ENCODE data around the gene MRTFA. TPM values are rescaled to one million over a fixed set of nuclear protein-coding genes. Genes with fewer than 3 reads are reported as not detected.
A peak's percentile ranks its signal among the peaks of the same experiment; 100 is the strongest.

MRTFA gene
- total RNA-seq, 1 donor from 2014 or later, result 105 TPM

DNA sequence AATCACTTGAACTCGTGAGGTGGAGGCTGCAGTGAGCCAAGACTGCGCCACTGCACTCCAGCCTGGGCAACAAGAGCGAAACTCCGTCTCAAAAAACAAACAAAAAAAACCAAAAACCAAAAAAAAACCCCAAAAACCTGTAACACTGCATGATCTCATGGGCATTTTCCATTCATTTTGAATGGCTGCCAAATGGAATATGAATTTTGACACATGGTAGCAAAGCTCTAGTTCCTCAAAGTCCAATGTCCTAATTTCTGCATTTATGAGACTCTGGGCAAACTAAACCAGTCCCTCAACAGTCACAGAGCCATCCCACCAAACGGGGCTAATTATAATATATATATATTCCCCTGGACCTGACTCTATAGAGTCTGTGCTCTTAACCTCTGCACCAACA is 204.4 kb downstream of the MRTFA start:
- DNase-seq (ENCODE audit: low spot score in 2 of 2, unreplicated experiment in 2 of 2), result no peak
- Mint-ChIP-seq H3K4me1 (peaks cover 9% of the 10 kb centered on the region), H3K9me3 (no peaks in the 10 kb centered on the region), H3K4me3 (no peak overlapping the region), H3K27me3 (ENCODE audit: low read depth) (no peaks in the 10 kb centered on the region), H3K36me3 (peaks cover 24% of the 10 kb centered on the region), H3K27ac (no peak overlapping the region)
- TF ChIP-seq, protein P1, sequence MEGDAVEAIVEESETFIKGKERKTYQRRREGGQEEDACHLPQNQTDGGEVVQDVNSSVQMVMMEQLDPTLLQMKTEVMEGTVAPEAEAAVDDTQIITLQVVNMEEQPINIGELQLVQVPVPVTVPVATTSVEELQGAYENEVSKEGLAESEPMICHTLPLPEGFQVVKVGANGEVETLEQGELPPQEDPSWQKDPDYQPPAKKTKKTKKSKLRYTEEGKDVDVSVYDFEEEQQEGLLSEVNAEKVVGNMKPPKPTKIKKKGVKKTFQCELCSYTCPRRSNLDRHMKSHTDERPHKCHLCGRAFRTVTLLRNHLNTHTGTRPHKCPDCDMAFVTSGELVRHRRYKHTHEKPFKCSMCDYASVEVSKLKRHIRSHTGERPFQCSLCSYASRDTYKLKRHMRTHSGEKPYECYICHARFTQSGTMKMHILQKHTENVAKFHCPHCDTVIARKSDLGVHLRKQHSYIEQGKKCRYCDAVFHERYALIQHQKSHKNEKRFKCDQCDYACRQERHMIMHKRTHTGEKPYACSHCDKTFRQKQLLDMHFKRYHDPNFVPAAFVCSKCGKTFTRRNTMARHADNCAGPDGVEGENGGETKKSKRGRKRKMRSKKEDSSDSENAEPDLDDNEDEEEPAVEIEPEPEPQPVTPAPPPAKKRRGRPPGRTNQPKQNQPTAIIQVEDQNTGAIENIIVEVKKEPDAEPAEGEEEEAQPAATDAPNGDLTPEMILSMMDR (IDR thresholded peaks at IDR 0.05; ENCODE audit: unreplicated experiment), result no peak

DNA sequence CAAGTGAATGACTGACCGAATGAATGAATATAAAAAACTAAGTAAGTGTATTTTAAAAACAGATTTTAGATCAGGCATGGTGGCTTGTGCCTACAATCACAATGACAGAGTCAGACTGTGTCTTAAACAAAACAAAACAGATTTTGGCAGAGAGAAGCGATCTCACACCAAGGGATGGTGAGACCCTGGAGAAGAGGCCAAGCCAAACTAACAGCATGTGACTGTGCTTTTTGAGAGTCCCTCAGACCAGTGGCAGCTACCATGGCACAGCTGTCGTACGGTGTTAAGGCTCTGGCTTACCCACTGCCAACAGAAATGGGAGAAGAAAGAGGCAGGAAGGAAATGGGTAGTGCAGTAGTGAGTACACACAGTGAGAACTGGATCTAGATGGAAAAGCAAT is 205.5 kb downstream of the MRTFA start:
- Mint-ChIP-seq H3K4me1 (no peaks in the 10 kb centered on the region), H3K36me3 (peaks cover 30% of the 10 kb centered on the region), H3K27me3 (ENCODE audit: low read depth) (no peaks in the 10 kb centered on the region), H3K27ac (no peak overlapping the region), H3K9me3 (no peaks in the 10 kb centered on the region), H3K4me3 (no peak overlapping the region)
- TF ChIP-seq, protein P1 (IDR thresholded peaks at IDR 0.05; ENCODE audit: unreplicated experiment), result no peak
- no peak for DNase-seq (ENCODE audit: low spot score in 2 of 2, unreplicated experiment in 2 of 2)

DNA sequence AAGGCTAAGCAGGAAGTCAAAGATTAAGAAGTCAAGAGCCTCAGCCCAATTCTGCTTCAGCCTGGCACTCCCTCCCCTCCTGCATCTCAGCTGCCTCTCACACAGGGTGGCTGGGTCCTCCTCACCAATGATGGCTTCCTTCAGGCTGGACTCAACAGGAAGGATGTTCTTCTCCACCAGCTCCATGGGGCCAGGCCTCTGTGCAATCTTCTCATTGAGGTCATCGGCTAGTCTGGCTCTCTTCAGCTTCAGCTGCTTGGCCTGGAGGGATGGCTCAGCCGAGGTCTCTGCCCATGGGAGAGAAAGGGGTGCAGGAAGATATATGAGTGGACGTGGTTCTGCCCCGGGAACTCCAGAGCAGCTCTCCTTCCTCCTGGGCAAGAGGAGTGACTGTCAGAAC is 207.0 kb downstream of the MRTFA start:
- TF ChIP-seq, protein P1 (IDR thresholded peaks at IDR 0.05; ENCODE audit: unreplicated experiment), result no peak

DNA sequence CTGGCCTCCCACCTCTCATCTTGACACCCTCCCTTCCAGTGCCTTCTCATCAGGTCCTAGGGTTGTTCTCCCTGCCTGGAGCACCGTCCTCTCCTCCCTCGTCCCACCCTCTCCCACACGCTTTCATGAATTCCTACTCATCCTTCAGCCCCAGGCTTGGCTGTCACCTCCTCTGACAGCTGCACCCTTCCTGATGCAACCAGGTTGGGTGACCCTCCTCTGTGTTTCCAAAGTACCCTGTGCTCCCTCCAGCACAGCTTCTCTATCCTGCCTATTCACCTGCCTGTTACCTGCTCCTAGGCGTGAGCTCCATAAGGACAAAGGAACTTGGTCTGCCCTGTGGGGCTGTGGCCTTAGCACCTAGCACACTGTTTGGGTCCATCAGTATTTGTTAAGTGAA is 207.7 kb downstream of the MRTFA start:
- TF ChIP-seq, protein P1 (IDR thresholded peaks at IDR 0.05; ENCODE audit: unreplicated experiment), result no peak
- Mint-ChIP-seq H3K4me3 (no peak overlapping the region), H3K27me3 (ENCODE audit: low read depth) (no peaks in the 10 kb centered on the region), H3K9me3 (no peaks in the 10 kb centered on the region), H3K27ac (peak overlapping the region; percentile 73), H3K4me1 (no peaks in the 10 kb centered on the region), H3K36me3 (peaks cover 28% of the 10 kb centered on the region)
- DNase-seq (ENCODE audit: low spot score in 2 of 2, unreplicated experiment in 2 of 2), result no peak

More for the DNA sequence above, 207.0 kb downstream of the MRTFA start:
- no peaks in the 10 kb centered on the region for H3K4me1 Mint-ChIP-seq
- DNase-seq (ENCODE audit: low spot score in 2 of 2, unreplicated experiment in 2 of 2), result no peak
- peaks cover 30% of the 10 kb centered on the region for H3K36me3 Mint-ChIP-seq
- H3K27ac Mint-ChIP-seq, result no peak overlapping the region
- H3K4me3 Mint-ChIP-seq, result no peak overlapping the region
- no peaks in the 10 kb centered on the region for H3K9me3 Mint-ChIP-seq
- no peaks in the 10 kb centered on the region for H3K27me3 Mint-ChIP-seq (ENCODE audit: low read depth)

DNA sequence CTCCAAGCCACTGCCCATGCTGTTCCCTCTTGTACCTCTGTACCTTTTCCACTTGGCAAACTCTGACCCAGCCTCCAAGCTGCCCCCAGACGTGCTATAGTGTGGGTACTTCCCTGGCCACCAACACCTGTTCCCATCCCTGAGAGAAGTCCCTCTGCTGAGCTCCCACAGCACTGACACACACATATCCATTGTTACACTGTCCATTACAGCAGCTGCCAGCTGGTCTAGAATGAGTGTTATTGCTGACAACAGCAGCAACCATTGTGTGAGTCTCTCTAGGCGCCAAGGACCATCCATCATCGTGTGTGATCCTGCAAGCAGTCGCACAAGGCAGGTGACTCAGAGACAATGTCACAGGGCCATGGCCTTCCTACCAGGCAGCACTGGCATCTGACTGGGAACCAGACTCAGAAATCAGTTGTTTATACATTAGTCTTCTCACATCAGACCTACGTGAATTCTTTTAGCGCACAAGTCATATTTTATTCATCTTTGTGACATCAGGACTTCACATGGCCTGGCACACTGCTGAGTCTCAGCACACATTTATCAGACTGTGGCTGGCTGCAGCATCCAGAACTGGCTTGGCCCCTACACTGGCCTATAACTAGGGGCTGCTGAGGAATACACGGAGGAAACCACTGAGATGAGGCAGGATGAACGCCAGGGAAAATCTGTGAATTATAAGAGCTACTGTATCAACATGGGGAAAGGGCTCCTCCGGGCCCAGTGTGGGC is 209.8 kb downstream of the MRTFA start:
- TF ChIP-seq, protein P1 (IDR thresholded peaks at IDR 0.05; ENCODE audit: unreplicated experiment), result no peak
- no peaks in the 10 kb centered on the region for H3K27me3 Mint-ChIP-seq (ENCODE audit: low read depth)
- H3K4me1 Mint-ChIP-seq, result no peaks in the 10 kb centered on the region
- H3K9me3 Mint-ChIP-seq, result no peaks in the 10 kb centered on the region
- DNase-seq (ENCODE audit: low spot score in 2 of 2, unreplicated experiment in 2 of 2), result no peak
- no peak overlapping the region for H3K4me3 Mint-ChIP-seq
- no peak overlapping the region for H3K27ac Mint-ChIP-seq
- peaks cover 35% of the 10 kb centered on the region for H3K36me3 Mint-ChIP-seq

Data from mesothelial cell of epicardium (in vitro differentiated cells).